ENCODE measurements around the gene ARL15.

DNA sequence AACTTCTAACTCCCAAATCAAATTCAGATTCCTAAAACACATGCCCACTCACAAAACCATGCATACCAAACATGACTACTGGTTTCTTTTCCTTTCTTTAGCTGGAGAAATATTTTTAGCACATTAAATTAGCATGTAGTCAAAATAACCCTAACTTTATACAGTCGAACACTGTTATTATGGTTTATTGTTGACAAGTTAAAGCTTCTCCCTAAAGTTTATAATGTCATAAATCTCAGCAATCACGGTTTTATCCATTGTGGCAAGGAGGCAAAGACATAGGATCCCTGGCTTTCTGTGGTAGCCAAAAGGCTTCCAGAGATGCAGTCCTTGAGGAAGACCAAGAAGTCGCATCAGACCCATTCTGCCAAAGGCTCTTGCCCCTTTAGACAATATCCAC lies 27.5 kb downstream of the ARL15 start:
- TF ChIP-seq GABPA (IDR thresholded peaks at IDR 0.05; ENCODE audit: low read depth) (no peak), NFIC (IDR thresholded peaks at IDR 0.05; ENCODE audit: borderline replicate concordance) (no peak), RAD21 (IDR thresholded peaks at IDR 0.05; ENCODE audit: low read length) (no peak), MEF2A (IDR thresholded peaks at IDR 0.05; ENCODE audit: borderline replicate concordance, low read depth) (no peak), TEAD4 (IDR thresholded peaks at IDR 0.05; ENCODE audit: borderline replicate concordance, insufficient read depth) (no peak), TAF1 (IDR thresholded peaks at IDR 0.05; ENCODE audit: borderline replicate concordance, low read depth, low read length) (no peak), POLR2AphosphoS5 (IDR thresholded peaks at IDR 0.05; ENCODE audit: low read depth, low read length) (no peak), EP300 (IDR thresholded peaks at IDR 0.05; ENCODE audit: borderline replicate concordance in 1 of 2, low read depth in 1 of 2, low read length in 1 of 2) (no peak), IRF3 (IDR thresholded peaks at IDR 0.05; ENCODE audit: low read depth, low read length) (no peak), EZH2phosphoT487 (IDR thresholded peaks at IDR 0.05; ENCODE audit: borderline replicate concordance, low read depth) (no peak)
- TF ChIP-seq, protein P1, sequence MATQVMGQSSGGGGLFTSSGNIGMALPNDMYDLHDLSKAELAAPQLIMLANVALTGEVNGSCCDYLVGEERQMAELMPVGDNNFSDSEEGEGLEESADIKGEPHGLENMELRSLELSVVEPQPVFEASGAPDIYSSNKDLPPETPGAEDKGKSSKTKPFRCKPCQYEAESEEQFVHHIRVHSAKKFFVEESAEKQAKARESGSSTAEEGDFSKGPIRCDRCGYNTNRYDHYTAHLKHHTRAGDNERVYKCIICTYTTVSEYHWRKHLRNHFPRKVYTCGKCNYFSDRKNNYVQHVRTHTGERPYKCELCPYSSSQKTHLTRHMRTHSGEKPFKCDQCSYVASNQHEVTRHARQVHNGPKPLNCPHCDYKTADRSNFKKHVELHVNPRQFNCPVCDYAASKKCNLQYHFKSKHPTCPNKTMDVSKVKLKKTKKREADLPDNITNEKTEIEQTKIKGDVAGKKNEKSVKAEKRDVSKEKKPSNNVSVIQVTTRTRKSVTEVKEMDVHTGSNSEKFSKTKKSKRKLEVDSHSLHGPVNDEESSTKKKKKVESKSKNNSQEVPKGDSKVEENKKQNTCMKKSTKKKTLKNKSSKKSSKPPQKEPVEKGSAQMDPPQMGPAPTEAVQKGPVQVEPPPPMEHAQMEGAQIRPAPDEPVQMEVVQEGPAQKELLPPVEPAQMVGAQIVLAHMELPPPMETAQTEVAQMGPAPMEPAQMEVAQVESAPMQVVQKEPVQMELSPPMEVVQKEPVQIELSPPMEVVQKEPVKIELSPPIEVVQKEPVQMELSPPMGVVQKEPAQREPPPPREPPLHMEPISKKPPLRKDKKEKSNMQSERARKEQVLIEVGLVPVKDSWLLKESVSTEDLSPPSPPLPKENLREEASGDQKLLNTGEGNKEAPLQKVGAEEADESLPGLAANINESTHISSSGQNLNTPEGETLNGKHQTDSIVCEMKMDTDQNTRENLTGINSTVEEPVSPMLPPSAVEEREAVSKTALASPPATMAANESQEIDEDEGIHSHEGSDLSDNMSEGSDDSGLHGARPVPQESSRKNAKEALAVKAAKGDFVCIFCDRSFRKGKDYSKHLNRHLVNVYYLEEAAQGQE (IDR thresholded peaks at IDR 0.05; ENCODE audit: low read depth, low read length) = no peak
- TF ChIP-seq, protein P2, sequence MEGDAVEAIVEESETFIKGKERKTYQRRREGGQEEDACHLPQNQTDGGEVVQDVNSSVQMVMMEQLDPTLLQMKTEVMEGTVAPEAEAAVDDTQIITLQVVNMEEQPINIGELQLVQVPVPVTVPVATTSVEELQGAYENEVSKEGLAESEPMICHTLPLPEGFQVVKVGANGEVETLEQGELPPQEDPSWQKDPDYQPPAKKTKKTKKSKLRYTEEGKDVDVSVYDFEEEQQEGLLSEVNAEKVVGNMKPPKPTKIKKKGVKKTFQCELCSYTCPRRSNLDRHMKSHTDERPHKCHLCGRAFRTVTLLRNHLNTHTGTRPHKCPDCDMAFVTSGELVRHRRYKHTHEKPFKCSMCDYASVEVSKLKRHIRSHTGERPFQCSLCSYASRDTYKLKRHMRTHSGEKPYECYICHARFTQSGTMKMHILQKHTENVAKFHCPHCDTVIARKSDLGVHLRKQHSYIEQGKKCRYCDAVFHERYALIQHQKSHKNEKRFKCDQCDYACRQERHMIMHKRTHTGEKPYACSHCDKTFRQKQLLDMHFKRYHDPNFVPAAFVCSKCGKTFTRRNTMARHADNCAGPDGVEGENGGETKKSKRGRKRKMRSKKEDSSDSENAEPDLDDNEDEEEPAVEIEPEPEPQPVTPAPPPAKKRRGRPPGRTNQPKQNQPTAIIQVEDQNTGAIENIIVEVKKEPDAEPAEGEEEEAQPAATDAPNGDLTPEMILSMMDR (IDR thresholded peaks at IDR 0.05) = no peak
- TF ChIP-seq, protein P3, sequence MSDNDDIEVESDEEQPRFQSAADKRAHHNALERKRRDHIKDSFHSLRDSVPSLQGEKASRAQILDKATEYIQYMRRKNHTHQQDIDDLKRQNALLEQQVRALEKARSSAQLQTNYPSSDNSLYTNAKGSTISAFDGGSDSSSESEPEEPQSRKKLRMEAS (IDR thresholded peaks at IDR 0.05; ENCODE audit: low read depth) = no peak

Measured in SK-N-SH (cell line).